Right lobe of liver (tissue), 4 donors: ENCODE measurements around the gene TMEM132D.

Experiments used
- CTCF ChIP-seq, 4 donors: fragments of 200-600 bp in 3 of 4; fragments of 450-650 bp in 1 of 4; IDR thresholded peaks; one replicate each; pipeline versions ENCODE4 v1.5.1 to v1.8.0; 2016 to 2022; ENCODE audit warnings: antibody characterized with exemption in 4 of 4, mild to moderate bottlenecking in 2 of 4
- POLR2A ChIP-seq: fragments of 450-650 bp; IDR thresholded peaks from one replicate; pipeline ENCODE4 v1.6.1; 2017; ENCODE audit warnings: antibody characterized with exemption, mild to moderate bottlenecking
- donor health status: DM: no; HTN: no; CAD: no.
- donor health status: DM: no; HTN: no; CAD: no.
- donor health status: DM: no; HTN: yes; CAD: no.

- TF ChIP-seq POLR2A (no peak), CTCF (IDR thresholded peaks at IDR 0.05) (no peak)
Observed at GRCh38 chr12:129371268-129371667, 532.6 kb downstream of the TMEM132D start.
